ENCODE measurements around the gene SRPK2. TPM values are rescaled to one million over a fixed set of nuclear protein-coding genes. Genes with fewer than 3 reads are reported as not detected.

Gene SRPK2
- total RNA-seq, 1 donor from 2014 or later = 69.5 TPM

DNA sequence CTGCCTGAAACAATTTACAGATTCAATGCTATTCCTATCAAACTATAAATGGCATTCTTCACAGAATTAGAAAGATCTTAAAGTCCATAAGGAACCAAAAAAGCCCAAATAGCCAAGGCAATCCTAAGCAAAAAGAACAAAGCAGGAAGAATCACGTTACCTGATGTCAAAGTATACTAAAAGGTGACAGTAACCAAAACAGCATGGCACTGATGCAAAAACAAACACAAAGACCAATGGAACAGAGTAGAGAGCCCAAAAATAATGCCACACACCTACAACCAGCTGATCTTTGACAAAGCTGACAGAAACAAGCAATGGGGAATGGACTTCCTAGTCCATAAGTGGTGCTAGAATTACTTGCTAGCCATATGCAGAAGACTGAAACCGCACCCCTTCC lies 208.7 kb downstream of the SRPK2 start:
- TF ChIP-seq, protein P1, sequence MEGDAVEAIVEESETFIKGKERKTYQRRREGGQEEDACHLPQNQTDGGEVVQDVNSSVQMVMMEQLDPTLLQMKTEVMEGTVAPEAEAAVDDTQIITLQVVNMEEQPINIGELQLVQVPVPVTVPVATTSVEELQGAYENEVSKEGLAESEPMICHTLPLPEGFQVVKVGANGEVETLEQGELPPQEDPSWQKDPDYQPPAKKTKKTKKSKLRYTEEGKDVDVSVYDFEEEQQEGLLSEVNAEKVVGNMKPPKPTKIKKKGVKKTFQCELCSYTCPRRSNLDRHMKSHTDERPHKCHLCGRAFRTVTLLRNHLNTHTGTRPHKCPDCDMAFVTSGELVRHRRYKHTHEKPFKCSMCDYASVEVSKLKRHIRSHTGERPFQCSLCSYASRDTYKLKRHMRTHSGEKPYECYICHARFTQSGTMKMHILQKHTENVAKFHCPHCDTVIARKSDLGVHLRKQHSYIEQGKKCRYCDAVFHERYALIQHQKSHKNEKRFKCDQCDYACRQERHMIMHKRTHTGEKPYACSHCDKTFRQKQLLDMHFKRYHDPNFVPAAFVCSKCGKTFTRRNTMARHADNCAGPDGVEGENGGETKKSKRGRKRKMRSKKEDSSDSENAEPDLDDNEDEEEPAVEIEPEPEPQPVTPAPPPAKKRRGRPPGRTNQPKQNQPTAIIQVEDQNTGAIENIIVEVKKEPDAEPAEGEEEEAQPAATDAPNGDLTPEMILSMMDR (IDR thresholded peaks at IDR 0.05) = no peak
- Mint-ChIP-seq H3K36me3 (ENCODE audit: unreplicated experiment) (peaks cover 6% of the 10 kb centered on the region), H3K27me3 (ENCODE audit: unreplicated experiment) (no peaks in the 10 kb centered on the region), H3K4me3 (ENCODE audit: unreplicated experiment) (no peak overlapping the region), H3K9me3 (ENCODE audit: unreplicated experiment) (peaks cover 4% of the 10 kb centered on the region), H3K27ac (ENCODE audit: unreplicated experiment) (no peak overlapping the region), H3K4me1 (ENCODE audit: unreplicated experiment) (peaks cover 3% of the 10 kb centered on the region)
- no peak for DNase-seq (ENCODE audit: extremely low spot score, unreplicated experiment)

DNA sequence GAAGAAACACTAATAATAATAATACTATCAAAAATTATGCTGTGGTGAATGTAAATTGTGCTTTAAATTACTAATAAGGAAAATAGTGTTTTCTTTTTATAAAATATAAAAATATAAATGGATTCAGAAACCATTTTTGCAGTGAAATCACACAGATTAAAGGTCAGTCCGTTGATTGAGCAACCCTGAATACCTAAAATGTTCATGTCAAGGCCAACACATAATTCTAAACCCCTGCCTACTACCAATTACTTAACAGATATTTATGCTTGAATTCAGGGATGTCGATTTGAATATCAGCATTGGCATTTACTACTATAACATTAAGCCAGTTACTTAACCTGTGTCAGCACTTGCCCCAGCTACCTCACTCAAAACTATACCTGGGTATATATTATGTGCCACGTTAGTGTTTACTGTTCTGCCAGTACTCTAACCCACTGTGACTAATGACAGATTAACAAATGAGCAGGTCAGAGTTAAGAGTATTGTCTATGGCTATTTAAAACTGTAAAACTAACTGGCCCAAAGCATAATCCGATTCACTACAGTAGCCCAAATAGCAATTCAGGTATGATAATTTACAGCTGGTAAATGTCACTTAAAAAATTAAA lies 209.7 kb downstream of the SRPK2 start:
- Mint-ChIP-seq H3K27ac (ENCODE audit: unreplicated experiment) (no peak overlapping the region), H3K4me1 (ENCODE audit: unreplicated experiment) (peaks cover 3% of the 10 kb centered on the region), H3K9me3 (ENCODE audit: unreplicated experiment) (peaks cover 4% of the 10 kb centered on the region), H3K4me3 (ENCODE audit: unreplicated experiment) (no peak overlapping the region), H3K36me3 (ENCODE audit: unreplicated experiment) (peaks cover 6% of the 10 kb centered on the region), H3K27me3 (ENCODE audit: unreplicated experiment) (no peaks in the 10 kb centered on the region)
- DNase-seq (ENCODE audit: extremely low spot score, unreplicated experiment) = no peak
- TF ChIP-seq, protein P1 (IDR thresholded peaks at IDR 0.05) = no peak

DNA sequence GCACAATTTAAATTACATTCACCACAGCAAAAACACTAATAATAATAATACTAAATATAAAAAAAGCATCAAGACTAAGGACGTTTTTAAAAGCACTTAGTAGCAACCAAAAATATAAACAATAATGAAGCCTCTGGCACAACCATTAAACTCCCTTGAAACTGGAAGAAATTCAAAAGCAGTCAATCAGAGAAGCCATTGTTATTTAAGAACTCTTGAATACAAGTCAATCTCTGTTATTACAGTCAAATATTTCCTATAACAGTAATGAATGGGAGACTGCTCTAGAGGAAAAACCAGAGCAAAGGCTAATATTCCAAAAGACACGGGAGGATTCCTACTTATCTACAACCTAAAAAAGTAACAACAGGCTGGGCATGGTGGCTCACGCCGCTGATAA lies 210.5 kb downstream of the SRPK2 start:
- TF ChIP-seq, protein P1 (IDR thresholded peaks at IDR 0.05) = no peak
- peaks cover 4% of the 10 kb centered on the region for H3K9me3 Mint-ChIP-seq (ENCODE audit: unreplicated experiment)
- no peak overlapping the region for H3K27ac Mint-ChIP-seq (ENCODE audit: unreplicated experiment)
- no peak for DNase-seq (ENCODE audit: extremely low spot score, unreplicated experiment)
- peaks cover 6% of the 10 kb centered on the region for H3K36me3 Mint-ChIP-seq (ENCODE audit: unreplicated experiment)
- peaks cover 3% of the 10 kb centered on the region for H3K4me1 Mint-ChIP-seq (ENCODE audit: unreplicated experiment)
- H3K4me3 Mint-ChIP-seq (ENCODE audit: unreplicated experiment) = no peak overlapping the region
- H3K27me3 Mint-ChIP-seq (ENCODE audit: unreplicated experiment) = no peaks in the 10 kb centered on the region

DNA sequence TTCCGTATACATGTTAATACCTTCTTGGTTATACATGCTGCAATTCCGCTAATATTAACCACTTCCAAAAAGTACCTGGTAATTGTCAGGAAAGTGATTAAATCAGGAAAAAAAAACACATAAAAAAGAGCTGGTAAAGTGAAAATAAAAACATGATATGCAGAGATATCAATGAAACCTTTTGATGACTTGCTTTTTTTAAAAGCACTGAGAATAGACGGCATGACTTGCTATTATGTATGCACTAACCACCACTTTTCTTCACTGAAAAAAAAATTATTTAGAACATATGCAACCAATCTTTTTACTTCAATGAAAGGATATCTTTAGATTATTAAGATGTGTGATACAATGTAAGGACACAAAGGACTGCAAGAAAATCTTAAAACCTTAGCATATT lies 211.7 kb downstream of the SRPK2 start:
- Mint-ChIP-seq H3K4me1 (ENCODE audit: unreplicated experiment) (peaks cover 3% of the 10 kb centered on the region), H3K27me3 (ENCODE audit: unreplicated experiment) (no peaks in the 10 kb centered on the region), H3K4me3 (ENCODE audit: unreplicated experiment) (no peak overlapping the region), H3K36me3 (ENCODE audit: unreplicated experiment) (peaks cover 6% of the 10 kb centered on the region), H3K9me3 (ENCODE audit: unreplicated experiment) (peaks cover 4% of the 10 kb centered on the region), H3K27ac (ENCODE audit: unreplicated experiment) (no peak overlapping the region)
- DNase-seq (ENCODE audit: extremely low spot score, unreplicated experiment) = no peak
- TF ChIP-seq, protein P1 (IDR thresholded peaks at IDR 0.05) = no peak

DNA sequence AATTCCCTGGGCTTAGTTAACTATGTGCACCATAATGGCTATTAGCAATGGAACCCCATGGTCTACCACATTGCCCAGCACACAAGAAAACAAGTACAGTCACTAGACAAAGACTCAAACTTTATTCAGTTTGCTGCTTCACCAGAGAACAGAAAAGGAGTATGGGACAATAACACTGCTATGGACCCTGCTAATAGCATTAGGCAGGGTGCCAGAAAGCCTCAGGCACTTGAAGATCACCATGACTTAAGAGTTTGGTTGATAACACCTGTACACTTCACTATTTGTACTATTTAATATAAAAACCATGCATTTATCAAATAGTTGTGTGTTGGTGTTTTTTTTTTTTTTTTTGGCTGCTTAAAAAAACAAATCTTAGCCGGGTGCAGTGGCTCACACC lies 215.1 kb downstream of the SRPK2 start:
- peaks cover 5% of the 10 kb centered on the region for H3K36me3 Mint-ChIP-seq (ENCODE audit: unreplicated experiment)
- no peak for DNase-seq (ENCODE audit: extremely low spot score, unreplicated experiment)
- TF ChIP-seq, protein P1 (IDR thresholded peaks at IDR 0.05) = no peak
- no peak overlapping the region for H3K4me3 Mint-ChIP-seq (ENCODE audit: unreplicated experiment)
- H3K4me1 Mint-ChIP-seq (ENCODE audit: unreplicated experiment) = no peaks in the 10 kb centered on the region
- no peaks in the 10 kb centered on the region for H3K9me3 Mint-ChIP-seq (ENCODE audit: unreplicated experiment)
- no peak overlapping the region for H3K27ac Mint-ChIP-seq (ENCODE audit: unreplicated experiment)
- H3K27me3 Mint-ChIP-seq (ENCODE audit: unreplicated experiment) = no peaks in the 10 kb centered on the region
